DMS153 treated with DMSO at 0.1 percent for 48 hours (cell line): Measurements from ENCODE around the gene CRB1.

ENCODE experiments used
- DNase-seq: peaks from one replicate; lab custom pipeline; 2025; ENCODE audit not compliant: unreplicated experiment; lab: John Stamatoyannopoulos, UW

CRB1 gene

GRCh38 chr1:197268012-197268411 is at the start of gene CRB1:
Gene CRB1, plus strand, starts transcription at chr1:197268252. Its CDS starts 161 bp downstream, at chr1:197268413.
- no peak for DNase-seq

GRCh38 chr1:197218857-197219256 is 49.2 kb upstream of the CRB1 start:
- DNase-seq, result no peak

- DNase-seq, result no peak
These were observed 45.9 kb upstream of the CRB1 start for GRCh38 chr1:197222025-197222685.

- DNase-seq, result no peak
These were observed 45.3 kb upstream of the CRB1 start for GRCh38 chr1:197222780-197223179.

GRCh38 chr1:197224160-197224559 is 43.9 kb upstream of the CRB1 start:
- DNase-seq, result peak; percentile 10

GRCh38 chr1:197225611-197226010 is 42.4 kb upstream of the CRB1 start:
- no peak for DNase-seq

- no peak for DNase-seq
These were observed 33.5 kb upstream of the CRB1 start for GRCh38 chr1:197234581-197234980.

- DNase-seq, result no peak
These were observed 32.7 kb upstream of the CRB1 start for GRCh38 chr1:197235355-197235754.

- no peak for DNase-seq
These were observed 20.6 kb upstream of the CRB1 start for GRCh38 chr1:197247465-197247864.

- DNase-seq, result no peak
These were observed 18.7 kb upstream of the CRB1 start for GRCh38 chr1:197249324-197249723.

GRCh38 chr1:197250616-197251015 is 17.4 kb upstream of the CRB1 start:
- DNase-seq, result no peak

- DNase-seq, result no peak
These were observed 15.1 kb upstream of the CRB1 start for GRCh38 chr1:197252973-197253372.

GRCh38 chr1:197254866-197255265 is 13.2 kb upstream of the CRB1 start:
- DNase-seq, result no peak

- no peak for DNase-seq
These were observed 3.0 kb upstream of the CRB1 start for GRCh38 chr1:197264936-197265567.

- DNase-seq, result peak; percentile 86
These were observed 1.0 kb downstream of the CRB1 start for GRCh38 chr1:197269053-197269452.

- DNase-seq, result no peak
These were observed 4.7 kb downstream of the CRB1 start for GRCh38 chr1:197272791-197273190.

- DNase-seq, result no peak
These were observed 9.1 kb downstream of the CRB1 start for GRCh38 chr1:197277166-197277565.

GRCh38 chr1:197284325-197284724 is 16.3 kb downstream of the CRB1 start:
- no peak for DNase-seq

GRCh38 chr1:197284966-197285365 is 16.9 kb downstream of the CRB1 start:
- no peak for DNase-seq

- DNase-seq, result no peak
These were observed 17.6 kb downstream of the CRB1 start for GRCh38 chr1:197285526-197286205.

- no peak for DNase-seq
These were observed 18.6 kb downstream of the CRB1 start for GRCh38 chr1:197286634-197287033.

- no peak for DNase-seq
These were observed 19.8 kb downstream of the CRB1 start for GRCh38 chr1:197287863-197288262.
